Measurements from ENCODE around the gene ZSCAN32.

ZSCAN32 gene

DNA sequence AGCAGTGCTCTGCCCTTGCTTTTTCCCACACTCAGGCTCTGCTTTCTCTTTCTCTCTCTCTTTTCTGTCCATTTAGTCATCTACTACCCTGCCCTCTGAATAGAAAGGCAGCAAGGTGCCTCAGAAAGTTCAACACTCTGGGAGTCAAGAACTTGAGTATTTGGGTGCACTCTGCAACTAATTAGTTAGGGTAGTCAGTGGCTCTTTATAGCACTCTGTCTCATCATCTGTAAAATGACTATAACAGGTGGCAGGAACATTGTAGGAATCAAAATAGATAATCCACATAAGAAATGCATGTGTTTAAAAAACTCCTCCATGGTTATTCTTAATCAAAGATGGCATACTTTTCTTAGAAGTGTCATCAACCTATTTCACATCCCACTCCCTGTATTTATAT lies 37.9 kb downstream of the ZSCAN32 start:
- in situ Hi-C loops (cut with HindIII; ENCODE audit: low sequenced_read_pairs), result no loop called here

DNA sequence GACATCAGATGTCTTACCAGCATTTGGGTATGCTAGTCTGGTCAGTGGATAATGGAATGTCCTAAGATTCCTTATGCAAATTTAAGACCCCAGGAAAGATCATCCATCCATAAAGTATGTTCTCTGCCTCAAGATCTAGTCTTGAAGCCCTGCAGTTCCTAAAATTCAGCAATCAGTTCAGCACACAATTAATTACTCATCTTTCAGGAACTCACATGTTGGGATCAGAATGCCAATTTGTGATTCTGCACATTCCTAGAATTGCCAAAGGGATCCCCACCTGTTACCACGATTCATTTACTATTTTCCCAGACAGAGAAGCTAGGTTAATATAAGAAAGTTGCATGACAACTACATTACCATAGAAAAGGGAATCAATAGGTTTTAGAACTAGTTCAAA lies 41.9 kb downstream of the ZSCAN32 start:
- in situ Hi-C loops (cut with HindIII; ENCODE audit: low sequenced_read_pairs), result loop anchor here (10.0 kb wide), 2 partner anchors 56 to 64 kb away; no protein-coding TSS in a partner anchor

DNA sequence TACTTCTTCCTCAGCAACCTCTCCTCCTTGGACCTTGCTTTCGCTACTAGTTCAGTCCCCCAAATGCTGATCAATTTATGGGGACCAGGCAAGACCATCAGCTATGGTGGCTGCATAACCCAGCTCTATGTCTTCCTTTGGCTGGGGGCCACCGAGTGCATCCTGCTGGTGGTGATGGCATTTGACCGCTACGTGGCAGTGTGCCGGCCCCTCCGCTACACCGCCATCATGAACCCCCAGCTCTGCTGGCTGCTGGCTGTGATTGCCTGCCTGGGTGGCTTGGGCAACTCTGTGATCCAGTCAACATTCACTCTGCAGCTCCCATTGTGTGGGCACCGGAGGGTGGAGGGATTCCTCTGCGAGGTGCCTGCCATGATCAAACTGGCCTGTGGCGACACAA lies 44.7 kb downstream of the ZSCAN32 start:
- in situ Hi-C loops (cut with HindIII; ENCODE audit: low sequenced_read_pairs), result loop anchor here (10.0 kb wide), 2 partner anchors 59 to 61 kb away; no protein-coding TSS in a partner anchor

DNA sequence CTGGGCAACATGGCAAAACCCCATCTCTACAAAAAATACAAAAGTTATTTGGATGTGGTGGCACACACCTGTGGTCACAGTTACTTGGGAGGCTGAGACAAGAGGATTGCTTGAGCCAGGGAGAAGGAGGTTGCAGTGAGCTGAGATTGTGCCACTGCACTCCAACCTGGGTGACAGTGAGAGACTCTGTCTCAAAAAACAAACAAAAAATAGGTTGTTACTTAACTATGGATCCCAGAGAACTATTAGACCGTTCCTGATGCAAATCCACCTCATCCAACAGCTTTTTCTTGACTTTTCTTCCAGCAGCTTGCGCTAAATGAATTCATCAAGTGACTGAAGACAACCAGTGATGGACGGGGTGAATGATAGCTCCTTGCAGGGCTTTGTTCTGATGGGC lies 45.2 kb downstream of the ZSCAN32 start, which contains the start of gene OR2C1:
TSS of gene OR2C1 (plus strand) at position 301 of the 400 bp plus-strand sequence. CDS start at position 353, 52 bp downstream.
- in situ Hi-C loops (cut with HindIII; ENCODE audit: low sequenced_read_pairs), result loop anchor here (10.0 kb wide), 2 partner anchors 59 to 61 kb away; no protein-coding TSS in a partner anchor

DNA sequence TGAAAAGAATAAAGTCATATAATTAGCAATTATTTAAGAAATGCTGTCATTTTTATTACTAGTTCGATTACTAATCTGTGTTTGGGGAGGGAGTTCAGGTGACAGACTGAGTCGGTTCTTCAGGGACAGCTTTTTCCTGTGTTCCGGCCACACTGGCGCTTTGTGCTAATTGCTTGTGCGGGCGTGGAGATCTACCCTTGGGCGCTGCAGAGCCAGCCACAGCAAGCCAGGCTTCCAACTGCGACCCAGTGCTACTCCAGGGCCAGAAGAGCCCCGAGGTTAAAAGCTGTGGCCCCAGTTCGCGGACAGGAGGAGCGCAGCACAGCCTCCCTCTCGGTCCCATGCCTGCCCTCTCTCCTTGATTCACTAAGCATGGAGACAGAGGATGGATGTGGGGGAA lies 51.6 kb downstream of the ZSCAN32 start:
- in situ Hi-C loops (cut with HindIII; ENCODE audit: low sequenced_read_pairs), result no loop called here

DNA sequence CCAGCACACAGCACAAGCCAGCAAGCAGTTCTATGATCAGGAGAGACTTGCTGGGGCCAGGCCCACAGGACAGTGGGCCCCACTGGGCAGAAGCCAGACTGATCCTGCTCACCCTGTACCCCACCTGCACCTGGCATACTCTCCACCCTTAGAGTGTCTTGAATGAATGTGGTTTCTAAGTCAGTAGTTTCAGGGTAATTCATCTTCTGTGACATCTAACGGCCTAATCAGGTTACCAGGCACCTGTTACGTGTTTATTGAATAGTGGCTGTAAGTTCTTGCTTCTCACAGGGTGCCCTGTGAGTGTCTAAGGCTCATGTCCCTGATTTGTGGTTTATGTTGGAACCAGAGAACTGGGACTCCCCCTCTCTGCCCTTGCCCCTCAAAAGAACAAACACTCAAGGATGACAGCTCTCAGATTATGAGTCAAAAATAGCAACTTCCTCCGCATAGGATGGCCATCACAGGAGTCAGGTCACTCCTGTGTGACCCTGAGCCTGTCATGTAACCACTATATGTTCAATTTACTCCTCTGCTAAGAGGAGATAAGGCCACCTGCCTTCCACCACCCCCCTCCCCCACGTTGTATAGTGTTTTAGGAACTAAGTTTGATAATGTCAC lies 52.1 kb downstream of the ZSCAN32 start:
- in situ Hi-C loops (cut with HindIII; ENCODE audit: low sequenced_read_pairs), result no loop called here

DNA sequence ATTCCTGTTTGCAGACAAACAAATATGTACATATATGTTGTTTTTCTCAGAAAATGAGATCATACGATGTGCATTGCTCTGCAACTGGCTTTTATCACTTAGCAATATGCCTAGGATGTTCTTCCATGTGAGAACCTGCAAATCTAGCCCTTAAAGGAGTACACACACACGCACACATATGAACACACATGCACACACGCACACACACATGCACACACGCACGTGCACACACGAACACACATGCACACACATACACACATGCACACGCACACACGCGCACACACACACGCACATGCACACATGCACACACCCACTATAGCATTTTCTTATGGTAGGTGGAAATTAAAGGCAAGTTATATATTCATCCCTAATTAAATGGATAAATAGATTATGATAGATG lies 53.2 kb downstream of the ZSCAN32 start:
- in situ Hi-C loops (cut with HindIII; ENCODE audit: low sequenced_read_pairs), result no loop called here

DNA sequence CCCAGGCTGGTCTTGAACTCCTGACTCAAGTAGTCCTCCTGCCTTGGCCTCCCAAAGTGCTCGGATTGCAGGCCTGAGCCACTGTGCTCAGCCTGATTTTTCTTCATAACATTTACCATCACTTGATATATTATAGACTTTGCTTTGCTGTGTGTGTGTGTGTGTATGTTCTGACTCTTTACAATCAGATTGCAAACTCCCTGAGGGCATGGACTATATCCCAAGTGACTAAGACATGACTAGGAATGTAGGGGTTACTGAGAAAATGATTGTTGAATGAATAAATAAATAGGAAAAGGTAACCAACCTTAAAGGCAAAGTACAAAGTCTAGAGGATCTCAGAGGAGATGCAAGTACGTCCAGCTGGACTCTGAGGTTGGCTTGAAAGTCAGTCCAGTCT lies 54.8 kb downstream of the ZSCAN32 start:
- in situ Hi-C loops (cut with HindIII; ENCODE audit: low sequenced_read_pairs), result no loop called here
